GM21737 (cell line): ENCODE measurements around the gene OR11H1.
"Not testable (repeated sequence)": the region's sequence is repeated elsewhere in the genome, so short reads cannot be mapped to it uniquely, and the experiment has no call there.

ENCODE experiments used
- ATAC-seq: cut with Tn5 transposase; IDR thresholded peaks from one replicate; pipeline ENCODE4 v1.9.1; 2021; ENCODE audit warnings: mild to moderate bottlenecking, moderate library complexity; ENCODE audit not compliant: unreplicated experiment

Gene OR11H1, protein sequence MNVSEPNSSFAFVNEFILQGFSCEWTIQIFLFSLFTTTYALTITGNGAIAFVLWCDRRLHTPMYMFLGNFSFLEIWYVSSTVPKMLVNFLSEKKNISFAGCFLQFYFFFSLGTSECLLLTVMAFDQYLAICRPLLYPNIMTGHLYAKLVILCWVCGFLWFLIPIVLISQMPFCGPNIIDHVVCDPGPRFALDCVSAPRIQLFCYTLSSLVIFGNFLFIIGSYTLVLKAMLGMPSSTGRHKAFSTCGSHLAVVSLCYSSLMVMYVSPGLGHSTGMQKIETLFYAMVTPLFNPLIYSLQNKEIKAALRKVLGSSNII

DNA sequence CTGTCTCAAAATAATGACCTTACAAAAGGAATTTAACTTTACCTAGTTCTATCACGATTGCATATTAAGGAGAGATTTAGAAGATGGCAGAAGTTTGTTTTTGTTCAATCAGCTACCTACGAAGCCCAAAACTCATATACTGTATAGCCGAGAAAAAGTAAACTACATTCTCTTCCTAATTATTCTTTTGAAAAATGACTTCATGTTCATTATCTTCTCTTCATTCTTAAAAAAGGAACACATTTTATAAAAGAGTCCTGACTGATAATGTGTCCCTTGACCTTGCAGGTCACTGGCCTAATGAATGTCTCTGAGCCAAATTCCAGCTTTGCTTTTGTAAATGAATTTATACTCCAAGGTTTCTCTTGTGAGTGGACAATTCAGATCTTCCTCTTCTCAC, at the start of gene OR11H1:
TSS of gene OR11H1 (plus strand) at position 301 of the 400 bp plus-strand sequence. CDS start at position 301, 0 bp downstream.
- ATAC-seq, result not testable (repeated sequence)

DNA sequence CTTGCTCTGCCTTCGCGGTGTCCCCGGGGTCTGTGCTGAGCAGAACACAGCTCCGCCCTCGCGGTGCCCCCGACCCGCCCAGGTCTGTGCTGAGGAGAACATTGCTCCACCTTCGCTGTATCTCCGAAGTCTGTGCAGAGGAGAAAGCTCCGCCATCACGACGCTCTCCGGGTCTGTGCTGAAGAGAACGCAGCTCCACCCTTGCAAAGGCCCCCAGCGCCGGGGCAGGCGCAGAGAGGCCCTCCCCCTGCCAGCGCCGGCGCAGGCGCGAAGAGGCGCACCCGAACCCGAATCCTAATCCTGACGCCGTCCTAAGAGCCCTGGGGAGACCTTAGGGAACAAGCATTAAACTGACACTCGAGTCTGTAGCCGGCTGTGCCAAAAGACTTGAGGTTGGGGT, 18.0 kb upstream of the OR11H1 start:
- ATAC-seq, result not testable (repeated sequence)

DNA sequence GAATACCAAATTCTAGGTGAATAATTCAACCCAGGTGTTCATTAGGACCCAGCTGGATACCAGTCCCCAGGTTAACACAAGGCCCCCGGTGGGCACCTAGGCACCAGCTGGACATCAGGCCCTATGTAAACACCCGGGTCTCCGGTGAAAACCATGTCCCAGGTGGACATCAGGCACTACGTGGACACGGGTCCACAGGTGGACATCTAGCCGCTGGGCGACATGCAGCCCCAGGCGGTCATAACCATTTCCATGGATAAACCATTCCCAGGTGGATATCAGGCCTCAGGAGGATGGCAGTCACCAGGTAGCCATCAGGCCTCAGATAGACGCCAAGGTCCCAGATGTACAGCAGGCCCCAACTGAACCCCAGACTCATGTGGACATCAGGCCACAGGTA, 12.1 kb upstream of the OR11H1 start:
- not testable (repeated sequence) for ATAC-seq

DNA sequence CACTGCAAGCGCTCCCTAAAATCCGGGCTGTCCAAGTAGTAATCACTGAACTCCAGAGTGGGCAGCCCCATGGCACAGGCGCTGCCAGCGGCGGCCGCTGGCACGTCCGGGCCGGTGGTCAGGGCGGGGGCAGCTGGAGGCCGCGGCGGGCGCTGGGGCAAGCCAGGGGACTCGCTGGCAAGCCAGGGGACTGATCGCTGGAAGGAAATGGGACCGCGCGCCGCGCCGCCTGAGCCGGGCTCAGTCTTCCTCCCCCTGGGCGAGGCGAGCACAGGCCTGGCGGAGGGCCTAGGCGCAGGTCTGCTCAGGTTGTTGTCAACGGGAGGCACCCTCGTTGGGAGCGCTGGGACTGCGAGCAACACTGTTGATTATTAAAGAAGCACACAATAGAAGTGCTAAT, 25.8 kb downstream of the OR11H1 start:
- ATAC-seq, result not testable (repeated sequence)

DNA sequence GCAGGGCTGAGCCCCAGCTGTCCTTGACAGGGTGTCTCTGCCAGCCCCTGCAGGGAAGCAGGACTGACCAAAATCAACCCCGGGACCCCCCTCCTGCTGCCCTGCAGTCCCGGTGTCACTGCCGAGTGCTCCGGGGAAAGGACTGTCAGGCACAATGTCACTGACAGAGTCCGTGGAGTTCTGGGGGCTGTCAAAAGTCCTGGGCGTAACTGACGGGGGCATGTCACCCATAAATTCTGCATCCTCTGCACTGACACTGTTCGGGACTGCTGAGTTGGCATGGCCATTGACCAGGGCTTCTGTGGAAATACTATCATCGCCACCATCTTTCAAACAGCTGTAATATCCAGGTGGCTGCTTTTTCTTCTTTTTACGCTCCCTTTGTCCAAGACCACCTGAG, 35.5 kb downstream of the OR11H1 start:
- not testable (repeated sequence) for ATAC-seq

DNA sequence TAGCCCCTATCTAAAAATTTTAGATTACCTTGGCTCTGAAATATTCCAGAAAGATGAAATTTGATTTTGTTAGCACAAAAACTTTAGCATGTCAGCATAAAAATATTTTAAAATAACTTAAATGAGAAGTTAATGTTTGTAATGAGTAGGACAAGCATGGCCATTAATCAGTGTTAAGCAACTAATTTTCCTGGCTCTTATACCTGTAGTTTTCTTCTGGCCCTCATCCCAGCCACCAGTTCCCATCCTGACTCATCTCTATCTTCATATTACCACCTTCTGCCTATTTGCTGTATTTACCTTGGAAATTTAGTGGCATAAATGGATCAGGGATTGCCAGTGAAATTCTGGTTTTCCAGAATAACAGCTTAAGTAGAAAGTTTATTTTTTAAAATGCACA, 37.1 kb downstream of the OR11H1 start:
- not testable (repeated sequence) for ATAC-seq
